ENCODE data around the gene MYO10.
A peak's percentile ranks its signal among the peaks of the same experiment; 100 is the strongest.

Gene MYO10

GRCh38 chr5:16886366-16886736, 49.7 kb downstream of the MYO10 start:
- peak; percentile 79 for DNase-seq (ENCODE audit: low read depth, low spot score)
- no peak for TF ChIP-seq CTCF (IDR thresholded peaks at IDR 0.05; ENCODE audit: low read depth, low read length)
- no peak overlapping the region for H3K4me3 ChIP-seq (ENCODE audit: low read depth, low read length)
- in situ Hi-C loops (cut with HindIII; ENCODE audit: low sequenced_read_pairs) = no loop called here

- DNase-seq (ENCODE audit: low read depth, low spot score) = no peak
- no peak overlapping the region for H3K4me3 ChIP-seq (ENCODE audit: low read depth, low read length)
- in situ Hi-C loops (cut with HindIII; ENCODE audit: low sequenced_read_pairs) = no loop called here
- no peak for TF ChIP-seq CTCF (IDR thresholded peaks at IDR 0.05; ENCODE audit: low read depth, low read length)
Measured at GRCh38 chr5:16885635-16886365, 50.3 kb downstream of the MYO10 start.

GRCh38 chr5:16884595-16884994, 51.5 kb downstream of the MYO10 start:
- no peak for TF ChIP-seq CTCF (IDR thresholded peaks at IDR 0.05; ENCODE audit: low read depth, low read length)
- H3K4me3 ChIP-seq (ENCODE audit: low read depth, low read length) = no peak overlapping the region
- DNase-seq (ENCODE audit: low read depth, low spot score) = no peak
- in situ Hi-C loops (cut with HindIII; ENCODE audit: low sequenced_read_pairs) = no loop called here

- H3K4me3 ChIP-seq (ENCODE audit: low read depth, low read length) = no peak overlapping the region
- in situ Hi-C loops (cut with HindIII; ENCODE audit: low sequenced_read_pairs) = no loop called here
- TF ChIP-seq CTCF (IDR thresholded peaks at IDR 0.05; ENCODE audit: low read depth, low read length) = no peak
- DNase-seq (ENCODE audit: low read depth, low spot score) = no peak
Measured at GRCh38 chr5:16883806-16884205, 52.3 kb downstream of the MYO10 start.

- in situ Hi-C loops (cut with HindIII; ENCODE audit: low sequenced_read_pairs) = no loop called here
- H3K4me3 ChIP-seq (ENCODE audit: low read depth, low read length) = no peak overlapping the region
- no peak for DNase-seq (ENCODE audit: low read depth, low spot score)
Measured at GRCh38 chr5:16883176-16883575, 52.9 kb downstream of the MYO10 start.

GRCh38 chr5:16881251-16881650, 54.8 kb downstream of the MYO10 start:
- no peak for DNase-seq (ENCODE audit: low read depth, low spot score)
- no peak for TF ChIP-seq CTCF (IDR thresholded peaks at IDR 0.05; ENCODE audit: low read depth, low read length)
- H3K4me3 ChIP-seq (ENCODE audit: low read depth, low read length) = no peak overlapping the region
- in situ Hi-C loops (cut with HindIII; ENCODE audit: low sequenced_read_pairs) = no loop called here

More at GRCh38 chr5:16883176-16883575, 52.9 kb downstream of the MYO10 start:
- TF ChIP-seq CTCF (IDR thresholded peaks at IDR 0.05; ENCODE audit: low read depth, low read length) = no peak
